HepG2 (cell line): ENCODE results near the gene TELO2.

Experiments used
- IRF2 ChIP-seq: IDR thresholded peaks from 2 replicates; pipeline ENCODE4 v1.6.1; 2018; ENCODE audit warnings: missing genetic modification reagents, missing compliant biosample characterization
- JUN ChIP-seq: sonication (generic); formaldehyde crosslinking; IDR thresholded peaks from 2 replicates; pipeline ENCODE4 v1.4.0; 2020; ENCODE audit warnings: mild to moderate bottlenecking, missing genetic modification reagents
- NFIC ChIP-seq: IDR thresholded peaks from 2 replicates; pipeline ENCODE4 v1.6.1; 2012; ENCODE audit warnings: mild to moderate bottlenecking, low read length, inconsistent platforms
- NR3C1 ChIP-seq: sonication (generic); formaldehyde crosslinking; IDR thresholded peaks from 2 replicates; pipeline ENCODE4 v1.4.0; 2020; ENCODE audit warnings: missing genetic modification reagents
- RELA ChIP-seq: sonication (generic); formaldehyde crosslinking; IDR thresholded peaks from 2 replicates; pipeline ENCODE4 v1.4.0; 2020; ENCODE audit warnings: missing genetic modification reagents
- RXRA ChIP-seq: sonication (generic); formaldehyde crosslinking; IDR thresholded peaks from 2 replicates; pipeline ENCODE4 v1.5.1; 2020; ENCODE audit warnings: missing genetic modification reagents
- SMAD3 ChIP-seq: sonication (generic); formaldehyde crosslinking; IDR thresholded peaks from 2 replicates; pipeline ENCODE4 v1.4.0; 2020; ENCODE audit warnings: missing genetic modification reagents
- SP1 ChIP-seq, 2 experiments: fragments of 450-650 bp in 1 of 2; sonication (generic) in 1 of 2; formaldehyde crosslinking in 1 of 2; IDR thresholded peaks; 2 replicates each; pipeline versions ENCODE4 v1.4.0 to v1.6.1; 2016 to 2020; ENCODE audit warnings: missing genetic modification reagents in 1 of 2
- TEAD2 ChIP-seq: sonication (generic); formaldehyde crosslinking; IDR thresholded peaks from 2 replicates; pipeline ENCODE4 v1.9.0; 2021; ENCODE audit warnings: missing genetic modification reagents
- TIGD3 ChIP-seq: sonication (generic); formaldehyde crosslinking; IDR thresholded peaks from 2 replicates; pipeline ENCODE4 v1.5.1; 2020; ENCODE audit warnings: mild to moderate bottlenecking, missing genetic modification reagents, borderline replicate concordance
- ZNF276 ChIP-seq: sonication (generic); formaldehyde crosslinking; IDR thresholded peaks from 2 replicates; pipeline ENCODE4 v1.4.0; 2020; ENCODE audit warnings: mild to moderate bottlenecking, low read depth, missing genetic modification reagents
- ZNF792 ChIP-seq: IDR thresholded peaks from 2 replicates; pipeline ENCODE4 v1.6.1; 2016
- TF ChIP-seq, protein P1 (sequence below): sonication (generic); formaldehyde crosslinking; IDR thresholded peaks from 2 replicates; pipeline ENCODE4 v1.5.0; 2020; ENCODE audit warnings: mild to moderate bottlenecking, missing genetic modification reagents, moderate library complexity
- TF ChIP-seq, protein P2 (sequence below): sonication (generic); formaldehyde crosslinking; IDR thresholded peaks from 2 replicates; pipeline ENCODE4 v1.5.0; 2020; ENCODE audit warnings: mild to moderate bottlenecking, missing genetic modification reagents, borderline replicate concordance

- no peak for TF ChIP-seq IRF2
- TF ChIP-seq ZNF792: no peak
- no peak for TF ChIP-seq JUN
- TF ChIP-seq SMAD3: no peak
- no peak for TF ChIP-seq NR3C1
- TF ChIP-seq NFIC: no peak
- TF ChIP-seq, protein P1, sequence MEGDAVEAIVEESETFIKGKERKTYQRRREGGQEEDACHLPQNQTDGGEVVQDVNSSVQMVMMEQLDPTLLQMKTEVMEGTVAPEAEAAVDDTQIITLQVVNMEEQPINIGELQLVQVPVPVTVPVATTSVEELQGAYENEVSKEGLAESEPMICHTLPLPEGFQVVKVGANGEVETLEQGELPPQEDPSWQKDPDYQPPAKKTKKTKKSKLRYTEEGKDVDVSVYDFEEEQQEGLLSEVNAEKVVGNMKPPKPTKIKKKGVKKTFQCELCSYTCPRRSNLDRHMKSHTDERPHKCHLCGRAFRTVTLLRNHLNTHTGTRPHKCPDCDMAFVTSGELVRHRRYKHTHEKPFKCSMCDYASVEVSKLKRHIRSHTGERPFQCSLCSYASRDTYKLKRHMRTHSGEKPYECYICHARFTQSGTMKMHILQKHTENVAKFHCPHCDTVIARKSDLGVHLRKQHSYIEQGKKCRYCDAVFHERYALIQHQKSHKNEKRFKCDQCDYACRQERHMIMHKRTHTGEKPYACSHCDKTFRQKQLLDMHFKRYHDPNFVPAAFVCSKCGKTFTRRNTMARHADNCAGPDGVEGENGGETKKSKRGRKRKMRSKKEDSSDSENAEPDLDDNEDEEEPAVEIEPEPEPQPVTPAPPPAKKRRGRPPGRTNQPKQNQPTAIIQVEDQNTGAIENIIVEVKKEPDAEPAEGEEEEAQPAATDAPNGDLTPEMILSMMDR: no peak
- TF ChIP-seq, protein P2, sequence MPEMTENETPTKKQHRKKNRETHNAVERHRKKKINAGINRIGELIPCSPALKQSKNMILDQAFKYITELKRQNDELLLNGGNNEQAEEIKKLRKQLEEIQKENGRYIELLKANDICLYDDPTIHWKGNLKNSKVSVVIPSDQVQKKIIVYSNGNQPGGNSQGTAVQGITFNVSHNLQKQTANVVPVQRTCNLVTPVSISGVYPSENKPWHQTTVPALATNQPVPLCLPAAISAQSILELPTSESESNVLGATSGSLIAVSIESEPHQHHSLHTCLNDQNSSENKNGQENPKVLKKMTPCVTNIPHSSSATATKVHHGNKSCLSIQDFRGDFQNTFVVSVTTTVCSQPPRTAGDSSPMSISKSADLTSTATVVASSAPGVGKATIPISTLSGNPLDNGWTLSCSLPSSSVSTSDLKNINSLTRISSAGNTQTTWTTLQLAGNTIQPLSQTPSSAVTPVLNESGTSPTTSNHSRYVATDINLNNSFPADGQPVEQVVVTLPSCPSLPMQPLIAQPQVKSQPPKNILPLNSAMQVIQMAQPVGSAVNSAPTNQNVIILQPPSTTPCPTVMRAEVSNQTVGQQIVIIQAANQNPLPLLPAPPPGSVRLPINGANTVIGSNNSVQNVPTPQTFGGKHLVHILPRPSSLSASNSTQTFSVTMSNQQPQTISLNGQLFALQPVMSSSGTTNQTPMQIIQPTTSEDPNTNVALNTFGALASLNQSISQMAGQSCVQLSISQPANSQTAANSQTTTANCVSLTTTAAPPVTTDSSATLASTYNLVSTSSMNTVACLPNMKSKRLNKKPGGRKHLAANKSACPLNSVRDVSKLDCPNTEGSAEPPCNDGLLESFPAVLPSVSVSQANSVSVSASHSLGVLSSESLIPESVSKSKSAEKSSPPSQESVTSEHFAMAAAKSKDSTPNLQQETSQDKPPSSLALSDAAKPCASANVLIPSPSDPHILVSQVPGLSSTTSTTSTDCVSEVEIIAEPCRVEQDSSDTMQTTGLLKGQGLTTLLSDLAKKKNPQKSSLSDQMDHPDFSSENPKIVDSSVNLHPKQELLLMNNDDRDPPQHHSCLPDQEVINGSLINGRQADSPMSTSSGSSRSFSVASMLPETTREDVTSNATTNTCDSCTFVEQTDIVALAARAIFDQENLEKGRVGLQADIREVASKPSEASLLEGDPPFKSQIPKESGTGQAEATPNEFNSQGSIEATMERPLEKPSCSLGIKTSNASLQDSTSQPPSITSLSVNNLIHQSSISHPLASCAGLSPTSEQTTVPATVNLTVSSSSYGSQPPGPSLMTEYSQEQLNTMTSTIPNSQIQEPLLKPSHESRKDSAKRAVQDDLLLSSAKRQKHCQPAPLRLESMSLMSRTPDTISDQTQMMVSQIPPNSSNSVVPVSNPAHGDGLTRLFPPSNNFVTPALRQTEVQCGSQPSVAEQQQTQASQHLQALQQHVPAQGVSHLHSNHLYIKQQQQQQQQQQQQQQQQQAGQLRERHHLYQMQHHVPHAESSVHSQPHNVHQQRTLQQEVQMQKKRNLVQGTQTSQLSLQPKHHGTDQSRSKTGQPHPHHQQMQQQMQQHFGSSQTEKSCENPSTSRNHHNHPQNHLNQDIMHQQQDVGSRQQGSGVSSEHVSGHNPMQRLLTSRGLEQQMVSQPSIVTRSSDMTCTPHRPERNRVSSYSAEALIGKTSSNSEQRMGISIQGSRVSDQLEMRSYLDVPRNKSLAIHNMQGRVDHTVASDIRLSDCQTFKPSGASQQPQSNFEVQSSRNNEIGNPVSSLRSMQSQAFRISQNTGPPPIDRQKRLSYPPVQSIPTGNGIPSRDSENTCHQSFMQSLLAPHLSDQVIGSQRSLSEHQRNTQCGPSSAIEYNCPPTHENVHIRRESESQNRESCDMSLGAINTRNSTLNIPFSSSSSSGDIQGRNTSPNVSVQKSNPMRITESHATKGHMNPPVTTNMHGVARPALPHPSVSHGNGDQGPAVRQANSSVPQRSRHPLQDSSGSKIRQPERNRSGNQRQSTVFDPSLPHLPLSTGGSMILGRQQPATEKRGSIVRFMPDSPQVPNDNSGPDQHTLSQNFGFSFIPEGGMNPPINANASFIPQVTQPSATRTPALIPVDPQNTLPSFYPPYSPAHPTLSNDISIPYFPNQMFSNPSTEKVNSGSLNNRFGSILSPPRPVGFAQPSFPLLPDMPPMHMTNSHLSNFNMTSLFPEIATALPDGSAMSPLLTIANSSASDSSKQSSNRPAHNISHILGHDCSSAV (CRISPR knock-in tag): no peak
- no peak for TF ChIP-seq RELA (CRISPR knock-in tag)
- no peak for TF ChIP-seq RXRA (CRISPR knock-in tag)
- TF ChIP-seq SP1 (IDR thresholded peaks at IDR 0.05): no peak
- TF ChIP-seq SP1 (CRISPR knock-in tag; IDR thresholded peaks at IDR 0.05): no peak
- TF ChIP-seq TIGD3 (CRISPR knock-in tag): no peak
- no peak for TF ChIP-seq ZNF276 (CRISPR knock-in tag)
- TF ChIP-seq TEAD2 (CRISPR knock-in tag): no peak
Measured at GRCh38 chr16:1460602-1461138, 32.5 kb upstream of the TELO2 start.
